ENCODE results near the gene SH3BP5. TPM values are rescaled to one million over a fixed set of nuclear protein-coding genes. Genes with fewer than 3 reads are reported as not detected.

Gene SH3BP5
- total RNA-seq, 4 donors from 2014 or later = 99.0 to 113 (median 105) TPM

- H3K4me1 ChIP-seq = peaks cover 0 to 97% (median 79%) of the 10 kb centered on the region in 4 donors
- 42 to 60% methylated on average over 4 of the region's 4 CpGs for WGBS, 2 donors
- no peak for DNase-seq (ENCODE audit: low spot score in 2 of 2)
- no peaks in the 10 kb centered on the region for H3K27me3 ChIP-seq
- H3K27ac ChIP-seq = peak overlapping the region; percentile 72 to 98 (median 86)
- no peak for TF ChIP-seq CTCF (IDR thresholded peaks at IDR 0.05)
- TF ChIP-seq EP300 (IDR thresholded peaks at IDR 0.05) = peak in 1 of 2 donors; percentile 73
- no peak for TF ChIP-seq POLR2A (IDR thresholded peaks at IDR 0.05)
- H3K36me3 ChIP-seq = no peaks in the 10 kb centered on the region
- no peaks in the 10 kb centered on the region for H3K9me3 ChIP-seq
- H3K4me3 ChIP-seq = no peak overlapping the region
These were observed 17.4 kb downstream of the SH3BP5 start for GRCh38 chr3:15315003-15315402.

- Histone ChIP-seq H3K36me3 (no peaks in the 10 kb centered on the region), H3K9me3 (no peaks in the 10 kb centered on the region), H3K4me3 (no peak overlapping the region), H3K27me3 (no peaks in the 10 kb centered on the region), H3K27ac (peak overlapping the region; percentile 72 to 98 (median 86)), H3K4me1 (peaks cover 0 to 97% (median 79%) of the 10 kb centered on the region in 4 donors)
- no peak for TF ChIP-seq CTCF (IDR thresholded peaks at IDR 0.05)
- TF ChIP-seq POLR2A (IDR thresholded peaks at IDR 0.05) = no peak
- 76 to 95% methylated on average over 1 of the region's 1 CpG for WGBS, 2 donors
- DNase-seq (ENCODE audit: low spot score in 2 of 2) = no peak
These were observed 18.1 kb downstream of the SH3BP5 start for GRCh38 chr3:15314276-15314675.

- no peak overlapping the region for H3K4me3 ChIP-seq
- TF ChIP-seq CTCF (IDR thresholded peaks at IDR 0.05) = no peak
- peak in 1 of 2 donors; percentile 32 for TF ChIP-seq EP300 (IDR thresholded peaks at IDR 0.05)
- no peaks in the 10 kb centered on the region for H3K27me3 ChIP-seq
- H3K9me3 ChIP-seq = no peaks in the 10 kb centered on the region
- DNase-seq (ENCODE audit: low spot score in 2 of 2) = no peak
- 52 to 73% methylated on average over 4 of the region's 4 CpGs for WGBS, 2 donors
- no peaks in the 10 kb centered on the region for H3K36me3 ChIP-seq
- H3K4me1 ChIP-seq = peaks cover 0 to 97% (median 77%) of the 10 kb centered on the region in 4 donors
- peak overlapping the region; percentile 72 to 98 (median 90) for H3K27ac ChIP-seq
These were observed 18.9 kb downstream of the SH3BP5 start for GRCh38 chr3:15313461-15313860.

GRCh38 chr3:15312550-15312949, 19.8 kb downstream of the SH3BP5 start:
- no peak overlapping the region for H3K4me3 ChIP-seq
- H3K9me3 ChIP-seq = no peaks in the 10 kb centered on the region
- peaks cover 0 to 97% (median 76%) of the 10 kb centered on the region in 4 donors for H3K4me1 ChIP-seq
- 44 to 65% methylated on average over 2 of the region's 2 CpGs for WGBS, 2 donors
- H3K36me3 ChIP-seq = no peaks in the 10 kb centered on the region
- no peaks in the 10 kb centered on the region for H3K27me3 ChIP-seq
- H3K27ac ChIP-seq = peak overlapping the region in 3 of 4 donors; percentile 87 to 98 (median 94)
- no peak for DNase-seq (ENCODE audit: low spot score in 2 of 2)
- TF ChIP-seq CTCF (IDR thresholded peaks at IDR 0.05) = no peak
- TF ChIP-seq POLR2A (IDR thresholded peaks at IDR 0.05) = no peak
- TF ChIP-seq EP300 (IDR thresholded peaks at IDR 0.05) = no peak

- Histone ChIP-seq H3K36me3 (no peaks in the 10 kb centered on the region), H3K4me1 (peaks cover 0 to 97% (median 61%) of the 10 kb centered on the region in 4 donors), H3K4me3 (no peak overlapping the region), H3K27me3 (no peaks in the 10 kb centered on the region), H3K9me3 (no peaks in the 10 kb centered on the region), H3K27ac (peak overlapping the region; percentile 79 to 98 (median 90))
- TF ChIP-seq CTCF (IDR thresholded peaks at IDR 0.05) (no peak), EP300 (IDR thresholded peaks at IDR 0.05) (no peak), POLR2A (IDR thresholded peaks at IDR 0.05) (no peak)
- WGBS, 2 donors = 58 to 73% methylated on average over 6 of the region's 6 CpGs
- DNase-seq (ENCODE audit: low spot score in 2 of 2) = no peak
These were observed 21.7 kb downstream of the SH3BP5 start for GRCh38 chr3:15310491-15311370.

Measured in tibial nerve (tissue), 4 donors.